Activated CD8-positive, alpha-beta memory T cell treated with anti-CD3 and anti-CD28 coated beads, Interleukin-2, amount 50 U/mL, for 48 hours (primary cell): ENCODE measurements around the gene SPSB4.

Experiments
- DNase-seq: peaks from one replicate; pipeline ENCODE4 v3.0.0-alpha.2; 2020

SPSB4 gene

GRCh38 chr3:141167681-141168080 lies 116.5 kb downstream of the SPSB4 start:
- no peak for DNase-seq

- DNase-seq = no peak
These were observed 119.6 kb downstream of the SPSB4 start for GRCh38 chr3:141170678-141171295.

GRCh38 chr3:141174674-141175073 lies 123.5 kb downstream of the SPSB4 start:
- DNase-seq = no peak

DNA sequence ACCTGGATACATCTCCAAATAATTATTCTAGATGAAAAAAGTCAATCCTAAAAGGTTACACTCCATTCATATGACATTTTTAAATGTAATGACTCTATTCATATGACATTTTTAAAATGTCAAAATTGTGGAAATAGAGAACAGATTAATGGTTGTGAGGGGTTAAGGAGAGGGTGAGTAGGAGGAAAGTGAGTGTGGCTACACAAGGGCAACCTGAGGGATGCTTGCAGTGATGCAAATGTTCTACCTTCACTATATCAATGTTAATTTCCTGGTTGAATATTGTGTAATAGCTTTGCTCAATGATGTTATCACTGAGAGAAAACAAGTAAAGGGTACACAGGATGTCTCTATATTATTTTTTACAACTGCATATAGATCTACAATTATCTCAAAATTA lies 125.6 kb downstream of the SPSB4 start:
- DNase-seq = no peak

DNA sequence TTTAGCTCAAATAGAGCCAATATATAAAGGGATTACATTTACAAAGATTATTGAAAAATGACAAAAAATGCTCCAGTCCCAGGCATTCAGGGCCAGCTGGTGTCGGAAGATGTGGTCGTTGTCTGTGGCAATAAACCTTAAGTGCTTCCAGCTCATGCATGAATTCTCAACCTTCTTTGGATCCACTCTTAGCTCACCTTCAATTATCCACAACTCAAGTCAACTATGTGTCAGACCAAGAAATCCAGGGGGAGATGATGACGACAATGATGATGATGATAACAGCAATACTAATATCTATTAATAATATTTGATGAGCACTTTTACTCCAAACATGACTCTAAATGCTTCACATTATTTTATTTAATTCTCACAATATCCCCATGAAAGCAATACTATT lies 126.9 kb downstream of the SPSB4 start:
- no peak for DNase-seq

GRCh38 chr3:141178551-141178950 lies 127.4 kb downstream of the SPSB4 start:
- no peak for DNase-seq

DNA sequence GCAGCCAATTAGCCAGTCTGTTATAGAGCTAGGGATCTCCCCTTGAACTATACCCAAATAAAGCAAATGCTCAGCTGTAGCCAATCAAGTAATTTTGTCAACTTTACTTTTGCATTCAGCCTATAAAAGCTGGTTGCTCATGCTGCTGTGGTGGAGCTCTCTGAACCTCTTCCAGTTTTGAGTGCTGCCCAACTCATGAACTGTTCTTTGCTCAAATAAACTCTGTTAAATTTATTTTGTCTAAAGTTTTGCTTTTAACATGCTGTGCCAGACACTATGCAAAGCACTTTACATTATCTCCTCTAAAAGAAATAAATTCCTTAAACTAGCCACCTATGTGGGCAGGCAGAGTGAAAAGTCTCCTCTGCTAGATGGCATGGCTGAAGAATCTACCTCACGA lies 128.8 kb downstream of the SPSB4 start:
- DNase-seq = no peak

- no peak for DNase-seq
These were observed 130.0 kb downstream of the SPSB4 start for GRCh38 chr3:141181196-141181595.

GRCh38 chr3:141181819-141182218 lies 130.7 kb downstream of the SPSB4 start:
- DNase-seq = no peak

GRCh38 chr3:141183606-141184005 lies 132.5 kb downstream of the SPSB4 start:
- DNase-seq = no peak

GRCh38 chr3:141184430-141184829 lies 133.3 kb downstream of the SPSB4 start:
- no peak for DNase-seq

GRCh38 chr3:141191097-141191749 lies 140.1 kb downstream of the SPSB4 start:
- DNase-seq = no peak

- DNase-seq = peak; percentile 100
These were observed 141.2 kb downstream of the SPSB4 start for GRCh38 chr3:141192345-141192744.

GRCh38 chr3:141193066-141193830 lies 142.1 kb downstream of the SPSB4 start:
- DNase-seq = no peak
